ENCODE measurements around the gene UBA6.

The UBA6 gene

DNA sequence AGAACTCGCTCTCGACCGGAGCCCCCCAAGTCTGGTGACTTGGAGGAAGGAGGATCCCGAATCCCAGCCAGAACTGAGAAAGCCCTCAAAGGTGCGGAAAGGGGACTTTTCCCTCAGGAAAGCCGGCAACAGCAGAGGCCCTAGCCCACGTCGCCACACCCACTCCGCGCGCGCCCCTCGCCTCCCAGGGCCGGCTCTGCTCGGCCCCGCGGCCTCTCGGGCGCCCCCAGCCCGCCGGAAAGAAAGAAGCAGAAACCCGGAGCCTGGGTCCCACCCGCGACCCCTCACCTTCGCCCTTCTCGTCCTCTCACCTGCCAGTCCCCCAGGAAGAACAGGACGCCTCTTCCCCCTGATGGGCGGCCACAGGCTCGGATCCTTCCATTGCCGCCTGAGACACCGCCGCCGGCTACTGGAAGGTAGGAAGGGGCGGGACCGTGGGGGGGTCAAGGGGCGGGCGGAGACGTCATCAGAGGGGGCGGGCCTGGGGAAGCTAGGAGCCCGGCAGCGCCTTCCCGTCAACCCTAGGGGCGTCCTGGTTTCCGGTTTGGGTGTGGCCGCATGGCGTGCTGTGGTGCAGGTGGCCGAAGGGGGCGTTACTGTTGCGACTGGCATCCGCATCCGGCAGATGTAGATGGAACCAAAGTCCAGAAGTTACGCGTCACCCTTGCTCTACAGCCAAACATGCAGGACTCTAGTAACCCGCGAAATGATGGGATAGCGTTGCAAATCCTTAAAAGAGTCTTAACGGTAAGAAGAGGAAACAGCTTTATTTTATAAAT lies at the start of gene UBA6:
TSS of gene UBA6 (minus strand) at position 418 of the 779 bp plus-strand sequence. CDS start at position 382, 36 bp downstream.
- TF ChIP-seq, protein P1, sequence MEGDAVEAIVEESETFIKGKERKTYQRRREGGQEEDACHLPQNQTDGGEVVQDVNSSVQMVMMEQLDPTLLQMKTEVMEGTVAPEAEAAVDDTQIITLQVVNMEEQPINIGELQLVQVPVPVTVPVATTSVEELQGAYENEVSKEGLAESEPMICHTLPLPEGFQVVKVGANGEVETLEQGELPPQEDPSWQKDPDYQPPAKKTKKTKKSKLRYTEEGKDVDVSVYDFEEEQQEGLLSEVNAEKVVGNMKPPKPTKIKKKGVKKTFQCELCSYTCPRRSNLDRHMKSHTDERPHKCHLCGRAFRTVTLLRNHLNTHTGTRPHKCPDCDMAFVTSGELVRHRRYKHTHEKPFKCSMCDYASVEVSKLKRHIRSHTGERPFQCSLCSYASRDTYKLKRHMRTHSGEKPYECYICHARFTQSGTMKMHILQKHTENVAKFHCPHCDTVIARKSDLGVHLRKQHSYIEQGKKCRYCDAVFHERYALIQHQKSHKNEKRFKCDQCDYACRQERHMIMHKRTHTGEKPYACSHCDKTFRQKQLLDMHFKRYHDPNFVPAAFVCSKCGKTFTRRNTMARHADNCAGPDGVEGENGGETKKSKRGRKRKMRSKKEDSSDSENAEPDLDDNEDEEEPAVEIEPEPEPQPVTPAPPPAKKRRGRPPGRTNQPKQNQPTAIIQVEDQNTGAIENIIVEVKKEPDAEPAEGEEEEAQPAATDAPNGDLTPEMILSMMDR (IDR thresholded peaks at IDR 0.05; ENCODE audit: low read length, missing control alignments) = peak; percentile 14
- DNase-seq (ENCODE audit: low read depth) = peak; percentile 96
- peak within 1 kb of the TSS; percentile 77 for H3K4me3 ChIP-seq (replicated peaks; ENCODE audit: low read depth, low read length)

DNA sequence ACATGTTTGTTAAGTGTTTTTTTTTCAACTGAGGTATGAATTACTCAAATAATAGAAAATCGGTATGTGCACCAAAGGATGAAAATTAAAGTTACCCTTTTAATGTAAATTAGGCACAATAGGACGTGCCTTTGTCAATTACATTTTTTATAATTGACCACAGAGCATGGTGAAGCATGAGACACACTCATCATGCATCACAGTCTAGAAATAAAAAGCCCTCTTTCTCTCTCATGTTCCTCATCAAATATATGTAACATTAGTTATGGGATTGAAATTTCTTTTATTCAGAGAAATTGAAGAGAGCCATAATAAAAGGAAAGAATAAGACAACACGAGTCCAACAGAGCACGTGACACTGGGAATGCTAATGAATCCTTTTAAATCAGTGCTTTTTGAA lies 49.7 kb upstream of the UBA6 start:
- DNase-seq (ENCODE audit: low read depth) = no peak
- TF ChIP-seq, protein P1 (IDR thresholded peaks at IDR 0.05; ENCODE audit: low read length, missing control alignments) = no peak
- H3K4me3 ChIP-seq (replicated peaks; ENCODE audit: low read depth, low read length) = no peak overlapping the region

DNA sequence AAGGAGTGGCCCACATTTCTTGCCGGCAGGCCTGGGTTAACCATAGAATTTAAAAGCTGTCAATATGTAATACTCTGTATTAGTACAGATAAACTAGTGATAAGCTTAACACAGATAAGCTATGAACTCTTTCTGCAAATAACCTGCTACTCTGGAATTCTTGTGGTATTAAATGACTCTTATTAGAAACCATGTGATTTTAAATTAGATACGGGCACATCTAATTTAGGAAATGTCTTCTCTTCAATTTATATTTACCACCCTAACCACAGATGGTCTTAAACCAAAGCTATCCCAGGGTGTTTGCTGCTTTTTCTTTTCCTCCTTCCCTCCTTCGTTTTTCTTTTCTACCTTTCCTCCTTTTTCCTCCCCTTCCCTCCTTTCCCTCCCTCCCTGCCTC lies 48.3 kb upstream of the UBA6 start:
- no peak overlapping the region for H3K4me3 ChIP-seq (replicated peaks; ENCODE audit: low read depth, low read length)
- DNase-seq (ENCODE audit: low read depth) = no peak

DNA sequence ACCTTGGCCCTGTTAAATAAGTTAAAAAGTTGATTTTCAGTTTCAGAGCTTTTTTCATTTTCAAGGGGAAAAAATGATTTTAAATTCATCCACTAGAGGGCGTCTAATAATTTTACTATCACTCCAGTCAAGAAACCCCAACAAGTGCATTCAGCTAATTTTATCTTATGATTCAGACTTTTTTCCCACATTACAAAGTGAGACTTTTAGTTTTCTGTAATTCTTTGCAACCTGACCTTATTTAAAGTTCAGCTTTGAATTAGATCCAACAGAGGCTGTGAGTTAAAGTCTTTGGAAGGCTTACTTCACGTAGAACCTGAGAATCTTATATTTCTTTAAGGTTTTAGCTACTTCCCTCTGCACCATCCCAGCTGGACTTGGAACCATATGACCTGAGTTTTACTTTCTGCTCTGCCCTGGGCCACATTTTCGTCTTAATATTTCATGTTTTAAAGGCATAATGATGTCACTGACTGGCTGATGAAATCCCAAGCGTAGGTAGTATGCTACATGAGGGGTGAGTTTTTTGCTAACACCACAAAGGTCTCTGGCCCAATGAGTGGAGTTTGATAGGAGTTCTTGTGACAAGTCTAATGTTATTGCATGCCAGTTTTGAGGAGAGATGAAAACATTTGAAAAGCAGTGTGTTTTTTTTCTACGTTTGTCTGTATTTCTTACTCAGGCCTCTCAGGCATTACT lies 46.0 kb upstream of the UBA6 start:
- TF ChIP-seq, protein P1 (IDR thresholded peaks at IDR 0.05; ENCODE audit: low read length, missing control alignments) = peak; percentile 55
- H3K4me3 ChIP-seq (replicated peaks; ENCODE audit: low read depth, low read length) = no peak overlapping the region
- peak; percentile 56 for DNase-seq (ENCODE audit: low read depth)

More for the DNA sequence above, 48.3 kb upstream of the UBA6 start:
- TF ChIP-seq, protein P1 (IDR thresholded peaks at IDR 0.05; ENCODE audit: low read length, missing control alignments) = no peak

DNA sequence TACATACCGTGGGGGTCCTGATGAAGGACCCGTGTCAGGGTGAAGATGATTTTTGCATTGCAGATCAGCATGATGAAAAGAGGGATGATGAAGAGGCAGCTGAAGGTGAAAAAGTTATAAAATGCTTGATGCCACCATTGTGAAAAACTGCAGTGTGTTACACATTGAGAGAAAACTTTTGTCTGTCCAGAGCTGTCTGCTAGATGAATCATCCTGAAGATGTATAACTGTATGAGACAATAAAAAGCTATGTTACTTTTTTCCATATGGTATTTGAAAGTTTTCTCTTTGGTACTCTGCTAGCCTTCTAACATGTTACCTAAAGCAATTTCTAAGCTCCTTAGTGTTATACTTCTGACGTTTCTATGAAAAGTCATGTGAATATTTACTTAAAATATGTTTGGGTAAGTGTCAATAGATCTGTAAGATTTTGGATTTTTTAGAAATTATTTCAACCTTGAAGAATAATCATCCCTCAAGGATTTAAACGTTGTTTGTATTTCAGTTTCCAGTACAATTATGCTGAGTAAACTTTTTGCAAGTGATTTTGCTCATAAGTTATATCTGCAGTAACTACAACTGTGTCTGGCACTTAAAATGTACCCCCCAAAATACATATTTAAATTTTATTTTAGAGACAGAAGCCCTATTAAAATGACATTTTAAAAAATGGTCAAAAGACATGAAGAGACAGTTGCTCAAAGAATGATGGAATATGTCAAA lies 43.8 kb upstream of the UBA6 start:
- no peak overlapping the region for H3K4me3 ChIP-seq (replicated peaks; ENCODE audit: low read depth, low read length)
- TF ChIP-seq, protein P1 (IDR thresholded peaks at IDR 0.05; ENCODE audit: low read length, missing control alignments) = no peak
- DNase-seq (ENCODE audit: low read depth) = peak; percentile 14

DNA sequence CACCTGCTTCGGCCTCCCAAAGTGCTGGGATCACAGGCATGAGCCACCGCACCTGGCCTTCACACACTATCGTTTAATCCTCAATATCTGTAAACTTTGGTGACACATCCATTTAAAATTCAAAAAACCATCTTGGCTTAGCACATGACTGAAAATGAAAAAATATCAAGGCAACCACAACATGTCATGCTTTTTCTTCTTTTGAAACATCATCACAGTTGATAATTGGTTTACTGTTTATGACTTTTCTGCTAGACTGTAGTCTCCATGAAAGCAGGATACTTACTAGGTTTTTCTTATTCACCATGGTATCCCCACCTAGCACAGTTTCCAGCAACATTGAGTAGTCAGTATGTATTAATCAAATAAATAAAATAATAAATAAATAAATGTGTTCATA lies 42.2 kb upstream of the UBA6 start:
- H3K4me3 ChIP-seq (replicated peaks; ENCODE audit: low read depth, low read length) = no peak overlapping the region
- TF ChIP-seq, protein P1 (IDR thresholded peaks at IDR 0.05; ENCODE audit: low read length, missing control alignments) = no peak
- no peak for DNase-seq (ENCODE audit: low read depth)
